Right lobe of liver (tissue), 4 donors: ENCODE results near the gene SUPT4H1.

ENCODE experiments used
- POLR2A ChIP-seq: fragments of 450-650 bp; IDR thresholded peaks from one replicate; pipeline ENCODE4 v1.6.1; 2017; ENCODE audit warnings: antibody characterized with exemption, mild to moderate bottlenecking
- TF ChIP-seq, protein P1 (sequence below), 4 donors: fragments of 200-600 bp in 3 of 4; fragments of 450-650 bp in 1 of 4; IDR thresholded peaks; one replicate each; pipeline versions ENCODE4 v1.5.1 to v1.8.0; 2016 to 2022; ENCODE audit warnings: antibody characterized with exemption in 4 of 4, mild to moderate bottlenecking in 2 of 4
- donor health status: DM: no; HTN: no; CAD: no.
- donor health status: DM: no; HTN: no; CAD: no.
- donor health status: DM: no; HTN: yes; CAD: no.

- TF ChIP-seq POLR2A: no peak
- TF ChIP-seq, protein P1, sequence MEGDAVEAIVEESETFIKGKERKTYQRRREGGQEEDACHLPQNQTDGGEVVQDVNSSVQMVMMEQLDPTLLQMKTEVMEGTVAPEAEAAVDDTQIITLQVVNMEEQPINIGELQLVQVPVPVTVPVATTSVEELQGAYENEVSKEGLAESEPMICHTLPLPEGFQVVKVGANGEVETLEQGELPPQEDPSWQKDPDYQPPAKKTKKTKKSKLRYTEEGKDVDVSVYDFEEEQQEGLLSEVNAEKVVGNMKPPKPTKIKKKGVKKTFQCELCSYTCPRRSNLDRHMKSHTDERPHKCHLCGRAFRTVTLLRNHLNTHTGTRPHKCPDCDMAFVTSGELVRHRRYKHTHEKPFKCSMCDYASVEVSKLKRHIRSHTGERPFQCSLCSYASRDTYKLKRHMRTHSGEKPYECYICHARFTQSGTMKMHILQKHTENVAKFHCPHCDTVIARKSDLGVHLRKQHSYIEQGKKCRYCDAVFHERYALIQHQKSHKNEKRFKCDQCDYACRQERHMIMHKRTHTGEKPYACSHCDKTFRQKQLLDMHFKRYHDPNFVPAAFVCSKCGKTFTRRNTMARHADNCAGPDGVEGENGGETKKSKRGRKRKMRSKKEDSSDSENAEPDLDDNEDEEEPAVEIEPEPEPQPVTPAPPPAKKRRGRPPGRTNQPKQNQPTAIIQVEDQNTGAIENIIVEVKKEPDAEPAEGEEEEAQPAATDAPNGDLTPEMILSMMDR (IDR thresholded peaks at IDR 0.05): no peak
Observed at GRCh38 chr17:58368860-58369213, 16.8 kb upstream of the SUPT4H1 start.
